ENCODE data around the gene IL34.

The IL34 gene

GRCh38 chr16:70644763-70645597 lies 1.4 kb upstream of the IL34 start:
- in situ Hi-C loops (cut with HindIII; ENCODE audit: low sequenced_read_pairs): no loop called here
- no peak for TF ChIP-seq CTCF (IDR thresholded peaks at IDR 0.05; ENCODE audit: low read depth, low read length)
- DNase-seq (ENCODE audit: low read depth, low spot score): no peak
- no peak overlapping the region for H3K4me3 ChIP-seq (ENCODE audit: low read depth, low read length)

GRCh38 chr16:70647441-70648359 lies 1.3 kb downstream of the IL34 start:
- no peak for DNase-seq (ENCODE audit: low read depth, low spot score)
- TF ChIP-seq CTCF (IDR thresholded peaks at IDR 0.05; ENCODE audit: low read depth, low read length): no peak
- H3K4me3 ChIP-seq (ENCODE audit: low read depth, low read length): no peak overlapping the region
- in situ Hi-C loops (cut with HindIII; ENCODE audit: low sequenced_read_pairs): no loop called here

- TF ChIP-seq CTCF (IDR thresholded peaks at IDR 0.05; ENCODE audit: low read depth, low read length): no peak
- in situ Hi-C loops (cut with HindIII; ENCODE audit: low sequenced_read_pairs): no loop called here
- H3K4me3 ChIP-seq (ENCODE audit: low read depth, low read length): no peak overlapping the region
- DNase-seq (ENCODE audit: low read depth, low spot score): no peak
Observed at GRCh38 chr16:70648606-70649005, 2.2 kb downstream of the IL34 start.

GRCh38 chr16:70649300-70649699 lies 2.9 kb downstream of the IL34 start:
- no peak for TF ChIP-seq CTCF (IDR thresholded peaks at IDR 0.05; ENCODE audit: low read depth, low read length)
- no peak for DNase-seq (ENCODE audit: low read depth, low spot score)
- H3K4me3 ChIP-seq (ENCODE audit: low read depth, low read length): no peak overlapping the region
- in situ Hi-C loops (cut with HindIII; ENCODE audit: low sequenced_read_pairs): no loop called here

GRCh38 chr16:70650216-70650615 lies 3.9 kb downstream of the IL34 start:
- no peak for TF ChIP-seq CTCF (IDR thresholded peaks at IDR 0.05; ENCODE audit: low read depth, low read length)
- DNase-seq (ENCODE audit: low read depth, low spot score): no peak
- in situ Hi-C loops (cut with HindIII; ENCODE audit: low sequenced_read_pairs): no loop called here
- H3K4me3 ChIP-seq (ENCODE audit: low read depth, low read length): no peak overlapping the region

- no peak for TF ChIP-seq CTCF (IDR thresholded peaks at IDR 0.05; ENCODE audit: low read depth, low read length)
- in situ Hi-C loops (cut with HindIII; ENCODE audit: low sequenced_read_pairs): no loop called here
- no peak for DNase-seq (ENCODE audit: low read depth, low spot score)
- no peak overlapping the region for H3K4me3 ChIP-seq (ENCODE audit: low read depth, low read length)
Observed at GRCh38 chr16:70651524-70651923, 5.2 kb downstream of the IL34 start.
